ENCODE data around the gene IL10RB.

Gene IL10RB

GRCh38 chr21:33339918-33340317 lies 73.8 kb downstream of the IL10RB start:
- H3K27ac ChIP-seq = no peak overlapping the region
- DNase-seq (ENCODE audit: low spot score) = no peak
- POLR2A ChIA-PET (ENCODE audit: low non-redundant PET) = interaction anchor here (0.6 kb wide), 1 partner anchor 8 kb away, joined by 4 read pairs; no protein-coding TSS in a partner anchor
- CTCF ChIA-PET = interaction anchor here (0.6 kb wide), 1 partner anchor 492 kb away, joined by 3 read pairs; no protein-coding TSS in a partner anchor
- TF ChIP-seq CTCF (conservative IDR thresholded peaks at IDR 0.05; ENCODE audit: low read depth) = no peak

- TF ChIP-seq CTCF (conservative IDR thresholded peaks at IDR 0.05; ENCODE audit: low read depth) = no peak
- POLR2A ChIA-PET (ENCODE audit: low non-redundant PET) = no interaction called here
- CTCF ChIA-PET = interaction anchor here (0.6 to 1.6 kb wide), 3 partner anchors 15 to 931 kb away, joined by 3 to 6 read pairs (median 3); no protein-coding TSS in a partner anchor
- no peak for DNase-seq (ENCODE audit: low spot score)
- no peak overlapping the region for H3K27ac ChIP-seq
These were observed 79.6 kb downstream of the IL10RB start for GRCh38 chr21:33345751-33346238.

Data from RWPE1 (cell line).